Measurements from ENCODE around the gene KCNK3.

DNA sequence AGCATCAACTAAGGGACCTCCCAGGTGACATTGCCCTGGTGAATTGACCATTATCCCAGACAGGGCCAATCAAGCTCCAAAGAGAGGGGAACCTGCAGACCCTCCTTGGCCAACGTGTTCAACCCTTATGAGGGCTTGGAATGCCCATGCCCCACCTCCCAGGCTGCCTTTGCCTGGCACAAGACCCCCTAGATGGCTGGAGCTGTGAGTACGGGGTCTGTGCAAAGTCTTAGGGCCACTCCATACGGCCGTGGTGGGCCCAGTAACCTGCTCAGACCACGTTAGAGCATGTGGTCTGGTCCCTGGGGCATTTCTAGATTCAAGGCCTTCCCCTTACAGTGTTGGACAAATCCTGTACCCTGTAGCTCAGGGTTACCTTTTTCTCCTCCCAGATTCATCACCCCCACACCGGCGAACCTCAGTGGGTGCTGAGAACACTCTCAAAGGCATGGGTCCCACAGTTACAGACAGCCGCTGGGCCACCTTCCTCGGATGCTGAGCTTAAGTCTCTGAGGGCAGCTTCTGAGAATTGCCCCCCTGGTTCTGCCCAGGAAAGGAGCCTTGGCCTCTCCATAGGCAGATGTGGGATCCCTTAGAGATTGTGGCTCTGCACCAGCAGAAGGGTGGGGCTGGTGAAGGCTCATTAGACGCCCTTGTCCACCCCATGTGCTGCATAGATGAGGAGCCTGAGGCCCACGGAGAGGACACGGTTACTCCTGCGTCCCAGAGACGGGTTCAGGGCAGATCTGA, 18.3 kb upstream of the KCNK3 start:
- TF ChIP-seq, protein P1, sequence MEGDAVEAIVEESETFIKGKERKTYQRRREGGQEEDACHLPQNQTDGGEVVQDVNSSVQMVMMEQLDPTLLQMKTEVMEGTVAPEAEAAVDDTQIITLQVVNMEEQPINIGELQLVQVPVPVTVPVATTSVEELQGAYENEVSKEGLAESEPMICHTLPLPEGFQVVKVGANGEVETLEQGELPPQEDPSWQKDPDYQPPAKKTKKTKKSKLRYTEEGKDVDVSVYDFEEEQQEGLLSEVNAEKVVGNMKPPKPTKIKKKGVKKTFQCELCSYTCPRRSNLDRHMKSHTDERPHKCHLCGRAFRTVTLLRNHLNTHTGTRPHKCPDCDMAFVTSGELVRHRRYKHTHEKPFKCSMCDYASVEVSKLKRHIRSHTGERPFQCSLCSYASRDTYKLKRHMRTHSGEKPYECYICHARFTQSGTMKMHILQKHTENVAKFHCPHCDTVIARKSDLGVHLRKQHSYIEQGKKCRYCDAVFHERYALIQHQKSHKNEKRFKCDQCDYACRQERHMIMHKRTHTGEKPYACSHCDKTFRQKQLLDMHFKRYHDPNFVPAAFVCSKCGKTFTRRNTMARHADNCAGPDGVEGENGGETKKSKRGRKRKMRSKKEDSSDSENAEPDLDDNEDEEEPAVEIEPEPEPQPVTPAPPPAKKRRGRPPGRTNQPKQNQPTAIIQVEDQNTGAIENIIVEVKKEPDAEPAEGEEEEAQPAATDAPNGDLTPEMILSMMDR (IDR thresholded peaks at IDR 0.05; ENCODE audit: low read depth, low read length) = no peak
- no peak for TF ChIP-seq EZH2phosphoT487 (IDR thresholded peaks at IDR 0.05; ENCODE audit: low read depth)

All from OCI-LY3 (cell line).